ENCODE data around the gene WDR27.

GRCh38 chr6:169677096-169677495 is 24.7 kb downstream of the WDR27 start:
- TF ChIP-seq, protein P1, sequence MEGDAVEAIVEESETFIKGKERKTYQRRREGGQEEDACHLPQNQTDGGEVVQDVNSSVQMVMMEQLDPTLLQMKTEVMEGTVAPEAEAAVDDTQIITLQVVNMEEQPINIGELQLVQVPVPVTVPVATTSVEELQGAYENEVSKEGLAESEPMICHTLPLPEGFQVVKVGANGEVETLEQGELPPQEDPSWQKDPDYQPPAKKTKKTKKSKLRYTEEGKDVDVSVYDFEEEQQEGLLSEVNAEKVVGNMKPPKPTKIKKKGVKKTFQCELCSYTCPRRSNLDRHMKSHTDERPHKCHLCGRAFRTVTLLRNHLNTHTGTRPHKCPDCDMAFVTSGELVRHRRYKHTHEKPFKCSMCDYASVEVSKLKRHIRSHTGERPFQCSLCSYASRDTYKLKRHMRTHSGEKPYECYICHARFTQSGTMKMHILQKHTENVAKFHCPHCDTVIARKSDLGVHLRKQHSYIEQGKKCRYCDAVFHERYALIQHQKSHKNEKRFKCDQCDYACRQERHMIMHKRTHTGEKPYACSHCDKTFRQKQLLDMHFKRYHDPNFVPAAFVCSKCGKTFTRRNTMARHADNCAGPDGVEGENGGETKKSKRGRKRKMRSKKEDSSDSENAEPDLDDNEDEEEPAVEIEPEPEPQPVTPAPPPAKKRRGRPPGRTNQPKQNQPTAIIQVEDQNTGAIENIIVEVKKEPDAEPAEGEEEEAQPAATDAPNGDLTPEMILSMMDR (IDR thresholded peaks at IDR 0.05; ENCODE audit: insufficient read depth, low read length, poor library complexity, severe bottlenecking), result no peak
- no peak for TF ChIP-seq EZH2phosphoT487 (conservative IDR thresholded peaks at IDR 0.05; ENCODE audit: low read length)
